Stimulated activated naive CD8-positive, alpha-beta T cell treated with anti-CD3 and anti-CD28 coated beads, Interleukin-15, Interleukin-2, amounts not matched to agents 100 ng/mL and 50 ng/mL, for 24 hours (primary cell): ENCODE data around the gene KNDC1.

Experiments
- H3K27ac Mint-ChIP-seq: one replicate; pipeline ENCODE4 v1.8.0; 2021; ENCODE audit warnings: mild to moderate bottlenecking, mixed read lengths
- H3K27me3 Mint-ChIP-seq: one replicate; pipeline ENCODE4 v1.8.0; 2021; ENCODE audit warnings: mixed read lengths
- H3K36me3 Mint-ChIP-seq: one replicate; pipeline ENCODE4 v1.8.0; 2021; ENCODE audit warnings: low read depth, mixed read lengths
- H3K4me1 Mint-ChIP-seq: one replicate; pipeline ENCODE4 v1.8.0; 2021; ENCODE audit warnings: low read depth, mixed read lengths
- H3K4me3 Mint-ChIP-seq: one replicate; pipeline ENCODE4 v1.8.0; 2021; ENCODE audit warnings: mild to moderate bottlenecking, mixed read lengths
- H3K9me3 Mint-ChIP-seq: one replicate; pipeline ENCODE4 v1.8.0; 2021; ENCODE audit warnings: mixed read lengths

KNDC1 gene

GRCh38 chr10:133183646-133184378, 23.8 kb downstream of the KNDC1 start:
- Mint-ChIP-seq H3K27me3 (no peaks in the 10 kb centered on the region), H3K27ac (no peak overlapping the region), H3K9me3 (peaks cover 4% of the 10 kb centered on the region), H3K4me3 (no peak overlapping the region), H3K4me1 (no peaks in the 10 kb centered on the region), H3K36me3 (no peaks in the 10 kb centered on the region)

GRCh38 chr10:133184591-133185244, 24.7 kb downstream of the KNDC1 start:
- H3K4me1 Mint-ChIP-seq: no peaks in the 10 kb centered on the region
- H3K9me3 Mint-ChIP-seq: peaks cover 4% of the 10 kb centered on the region
- H3K36me3 Mint-ChIP-seq: no peaks in the 10 kb centered on the region
- no peak overlapping the region for H3K27ac Mint-ChIP-seq
- no peaks in the 10 kb centered on the region for H3K27me3 Mint-ChIP-seq
- no peak overlapping the region for H3K4me3 Mint-ChIP-seq

GRCh38 chr10:133185421-133185820, 25.4 kb downstream of the KNDC1 start:
- H3K27ac Mint-ChIP-seq: no peak overlapping the region
- H3K4me1 Mint-ChIP-seq: no peaks in the 10 kb centered on the region
- H3K36me3 Mint-ChIP-seq: no peaks in the 10 kb centered on the region
- H3K9me3 Mint-ChIP-seq: peaks cover 4% of the 10 kb centered on the region
- no peaks in the 10 kb centered on the region for H3K27me3 Mint-ChIP-seq
- H3K4me3 Mint-ChIP-seq: no peak overlapping the region

GRCh38 chr10:133185916-133186315, 25.9 kb downstream of the KNDC1 start:
- Mint-ChIP-seq H3K27ac (no peak overlapping the region), H3K9me3 (peaks cover 4% of the 10 kb centered on the region), H3K4me1 (no peaks in the 10 kb centered on the region)

GRCh38 chr10:133186416-133187090, 26.5 kb downstream of the KNDC1 start:
- Mint-ChIP-seq H3K9me3 (peaks cover 4% of the 10 kb centered on the region), H3K27ac (no peak overlapping the region), H3K36me3 (no peaks in the 10 kb centered on the region), H3K4me3 (no peak overlapping the region), H3K4me1 (no peaks in the 10 kb centered on the region), H3K27me3 (no peaks in the 10 kb centered on the region)

More at GRCh38 chr10:133185916-133186315, 25.9 kb downstream of the KNDC1 start:
- Mint-ChIP-seq H3K4me3 (no peak overlapping the region), H3K36me3 (no peaks in the 10 kb centered on the region), H3K27me3 (no peaks in the 10 kb centered on the region)

- Mint-ChIP-seq H3K4me1 (no peaks in the 10 kb centered on the region), H3K9me3 (peaks cover 4% of the 10 kb centered on the region), H3K4me3 (no peak overlapping the region)
Measured at GRCh38 chr10:133187091-133187905, 27.3 kb downstream of the KNDC1 start.

GRCh38 chr10:133187906-133188681, 28.1 kb downstream of the KNDC1 start:
- no peaks in the 10 kb centered on the region for H3K36me3 Mint-ChIP-seq
- H3K27ac Mint-ChIP-seq: no peak overlapping the region
- H3K4me1 Mint-ChIP-seq: no peaks in the 10 kb centered on the region
- H3K4me3 Mint-ChIP-seq: no peak overlapping the region
- H3K9me3 Mint-ChIP-seq: peaks cover 4% of the 10 kb centered on the region
- H3K27me3 Mint-ChIP-seq: peaks cover 3% of the 10 kb centered on the region

More at GRCh38 chr10:133187091-133187905, 27.3 kb downstream of the KNDC1 start:
- H3K36me3 Mint-ChIP-seq: no peaks in the 10 kb centered on the region
- H3K27ac Mint-ChIP-seq: no peak overlapping the region
- H3K27me3 Mint-ChIP-seq: peaks cover 3% of the 10 kb centered on the region

- Mint-ChIP-seq H3K4me1 (no peaks in the 10 kb centered on the region), H3K4me3 (no peak overlapping the region), H3K27me3 (peaks cover 3% of the 10 kb centered on the region), H3K9me3 (peaks cover 2% of the 10 kb centered on the region), H3K36me3 (no peaks in the 10 kb centered on the region), H3K27ac (no peak overlapping the region)
Measured at GRCh38 chr10:133189256-133189655, 29.2 kb downstream of the KNDC1 start.

- H3K4me3 Mint-ChIP-seq: no peak overlapping the region
- H3K36me3 Mint-ChIP-seq: no peaks in the 10 kb centered on the region
- H3K27me3 Mint-ChIP-seq: peaks cover 3% of the 10 kb centered on the region
- H3K9me3 Mint-ChIP-seq: no peaks in the 10 kb centered on the region
- H3K4me1 Mint-ChIP-seq: no peaks in the 10 kb centered on the region
- no peak overlapping the region for H3K27ac Mint-ChIP-seq
Measured at GRCh38 chr10:133189726-133190125, 29.7 kb downstream of the KNDC1 start.

GRCh38 chr10:133190225-133190624, 30.2 kb downstream of the KNDC1 start:
- Mint-ChIP-seq H3K4me3 (no peak overlapping the region), H3K27me3 (peaks cover 3% of the 10 kb centered on the region), H3K36me3 (no peaks in the 10 kb centered on the region), H3K27ac (no peak overlapping the region), H3K9me3 (no peaks in the 10 kb centered on the region), H3K4me1 (no peaks in the 10 kb centered on the region)

- Mint-ChIP-seq H3K36me3 (no peaks in the 10 kb centered on the region), H3K9me3 (no peaks in the 10 kb centered on the region), H3K4me3 (no peak overlapping the region), H3K27me3 (peaks cover 3% of the 10 kb centered on the region), H3K27ac (no peak overlapping the region), H3K4me1 (no peaks in the 10 kb centered on the region)
Measured at GRCh38 chr10:133191651-133192050, 31.6 kb downstream of the KNDC1 start.

GRCh38 chr10:133194151-133194550, 34.1 kb downstream of the KNDC1 start:
- Mint-ChIP-seq H3K4me3 (no peak overlapping the region), H3K9me3 (no peaks in the 10 kb centered on the region), H3K27ac (no peak overlapping the region), H3K27me3 (peaks cover 3% of the 10 kb centered on the region), H3K4me1 (no peaks in the 10 kb centered on the region), H3K36me3 (no peaks in the 10 kb centered on the region)

GRCh38 chr10:133195096-133195495, 35.1 kb downstream of the KNDC1 start:
- Mint-ChIP-seq H3K27ac (no peak overlapping the region), H3K9me3 (no peaks in the 10 kb centered on the region), H3K4me1 (no peaks in the 10 kb centered on the region), H3K4me3 (no peak overlapping the region), H3K36me3 (no peaks in the 10 kb centered on the region), H3K27me3 (peaks cover 3% of the 10 kb centered on the region)

- H3K4me3 Mint-ChIP-seq: no peak overlapping the region
- no peak overlapping the region for H3K27ac Mint-ChIP-seq
- H3K9me3 Mint-ChIP-seq: no peaks in the 10 kb centered on the region
- H3K27me3 Mint-ChIP-seq: peaks cover 3% of the 10 kb centered on the region
- no peaks in the 10 kb centered on the region for H3K36me3 Mint-ChIP-seq
- no peaks in the 10 kb centered on the region for H3K4me1 Mint-ChIP-seq
Measured at GRCh38 chr10:133195611-133196010, 35.6 kb downstream of the KNDC1 start.
